ENCODE data around the gene TAS1R3.

- TF ChIP-seq CTCF (IDR thresholded peaks at IDR 0.05) (no peak), POLR2A (IDR thresholded peaks at IDR 0.05) (no peak)
These were observed 27.3 kb upstream of the TAS1R3 start for GRCh38 chr1:1303736-1304135.

Data from lower leg skin (tissue), 3 donors.